Left lobe of liver (tissue), 2 donors: ENCODE results near the gene FOXO3. TPM values are rescaled to one million over a fixed set of nuclear protein-coding genes. Genes with fewer than 3 reads are reported as not detected.

Experiments
- ATAC-seq: fragments of 200-7000 bp; cut with Tn5 transposase; one replicate; pipeline ENCODE4 v1.9.1; 2020; ENCODE audit warnings: mild to moderate bottlenecking, moderate library complexity
- DNase-seq: peaks from one replicate; pipeline ENCODE4 v3.0.0-alpha.2; 2020; ENCODE audit warnings: low spot score
- total RNA-seq: library from RNA; stranded (reverse); gene quantifications from one replicate; pipeline ENCODE4 v1.2.1, GENCODE V29; 2021
- donor health status: DM: no; HTN: no; CAD: no; lungs with moderate emphysema.
- donor health status: DM: no; HTN: yes; CAD: no.

The FOXO3 gene
- total RNA-seq, 1 donor from 2014 or later: 22.6 TPM

DNA sequence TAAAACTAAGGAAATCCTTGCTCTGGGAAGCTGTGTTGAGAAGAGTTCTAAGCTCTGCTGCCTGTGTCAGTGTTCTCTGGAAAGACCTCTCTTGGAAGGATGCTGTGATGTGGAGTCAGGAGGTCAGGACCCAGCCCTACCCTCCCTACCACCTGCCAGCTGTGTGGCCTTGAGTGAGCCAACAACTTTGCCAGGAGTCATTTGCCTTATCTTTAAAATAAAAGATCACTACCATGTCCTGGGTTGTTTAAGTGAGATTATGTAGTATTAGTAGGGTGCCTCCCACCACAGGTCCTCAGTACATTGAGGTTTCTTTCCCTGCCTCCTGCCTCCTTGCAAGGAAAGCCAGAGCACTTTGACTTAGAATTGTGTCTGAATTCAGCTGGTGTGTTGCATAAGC is 64.9 kb downstream of the FOXO3 start:
- ATAC-seq (peak; percentile 41), DNase-seq (no peak)

DNA sequence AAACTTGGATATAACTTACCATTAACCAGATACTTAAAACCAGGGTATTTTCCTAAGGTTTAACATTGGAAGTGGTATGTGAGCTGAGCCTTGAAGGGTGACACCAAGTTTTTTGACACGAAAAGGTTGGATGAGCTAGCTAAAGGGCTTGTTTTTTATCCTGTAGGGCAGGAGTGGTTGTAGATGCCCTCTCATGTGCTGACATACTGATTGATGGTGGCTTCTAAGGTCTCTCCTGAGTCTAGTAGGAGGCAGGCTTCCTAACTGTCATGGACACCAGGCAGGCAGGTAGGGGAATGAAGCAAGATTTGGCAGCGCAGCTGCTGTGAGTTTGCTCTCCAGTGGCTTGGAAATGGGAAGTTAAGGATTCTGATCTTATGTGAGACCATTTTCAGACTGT is 66.1 kb downstream of the FOXO3 start:
- ATAC-seq (no peak), DNase-seq (no peak)

DNA sequence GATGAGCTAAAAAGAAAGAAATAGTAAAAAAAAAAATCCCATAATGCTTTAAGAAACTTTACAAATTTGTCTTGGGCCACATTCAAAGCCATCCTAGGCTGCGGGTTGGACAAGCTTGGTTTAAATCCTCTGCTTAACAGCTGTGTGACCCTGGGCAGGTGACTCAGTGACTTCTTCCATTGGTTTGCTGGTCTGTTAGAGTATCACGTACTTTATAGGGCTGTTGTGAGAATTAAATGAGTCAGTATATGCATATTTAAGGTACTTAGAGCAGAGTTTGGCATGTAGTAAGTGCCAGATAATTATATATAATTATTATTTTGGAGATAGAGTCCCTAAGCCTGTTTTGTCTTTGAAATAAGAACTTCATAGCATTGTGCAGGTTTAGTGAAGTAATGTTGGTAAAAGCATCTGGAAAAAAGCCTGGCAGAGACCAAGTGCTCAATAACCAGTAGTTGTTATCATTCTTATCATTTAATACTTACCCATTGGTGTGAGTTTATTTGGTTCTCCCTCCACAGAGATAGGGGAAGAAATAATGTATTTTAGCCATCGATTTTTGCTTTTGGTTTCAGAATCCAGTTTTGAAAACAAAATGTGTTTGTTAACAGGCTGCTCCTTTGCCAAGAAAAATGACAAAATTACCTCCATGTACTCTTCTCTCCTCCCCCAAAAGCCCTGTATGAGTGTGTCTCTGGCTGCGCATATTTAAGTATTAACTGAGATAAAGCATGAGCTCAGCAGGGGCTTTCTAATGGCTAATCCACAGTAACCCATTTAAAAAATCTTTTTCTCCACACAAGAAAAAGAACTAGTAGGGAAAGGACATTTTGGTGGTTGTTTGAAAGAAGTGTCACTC is 67.2 kb downstream of the FOXO3 start:
- ATAC-seq: no peak
- DNase-seq: no peak

DNA sequence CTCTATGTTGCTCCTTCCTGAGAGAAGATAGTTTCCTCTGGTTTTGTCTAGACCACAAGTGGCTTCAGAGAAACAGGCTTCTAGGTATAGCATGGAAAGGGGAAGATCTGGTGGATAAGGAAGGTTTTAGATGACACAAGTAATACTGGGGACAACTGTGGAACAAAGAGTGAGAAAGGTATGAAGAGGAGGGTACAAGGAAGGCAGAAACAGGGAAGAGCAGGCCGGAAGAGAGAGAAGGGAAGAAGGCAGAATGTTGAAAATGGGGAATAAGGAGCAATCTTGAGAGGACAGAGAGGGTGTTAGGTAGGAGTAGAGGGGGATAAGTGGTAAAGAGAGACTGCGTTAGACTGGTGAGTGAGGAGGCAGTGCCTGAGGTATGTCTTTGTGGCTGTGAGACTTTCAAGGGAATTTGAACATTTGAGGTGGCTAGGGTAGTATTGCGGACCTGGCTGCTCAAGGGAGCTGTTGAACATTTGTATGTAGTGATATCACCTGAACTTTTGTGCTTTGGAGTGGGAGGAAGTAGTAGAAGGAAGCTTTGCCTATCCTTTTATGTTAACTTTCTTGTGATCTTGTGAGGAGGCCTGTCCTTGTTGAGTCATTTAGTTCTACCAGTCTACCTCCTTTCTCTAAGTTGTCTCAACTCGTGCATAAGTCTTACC is 69.5 kb downstream of the FOXO3 start:
- ATAC-seq (no peak), DNase-seq (no peak)

DNA sequence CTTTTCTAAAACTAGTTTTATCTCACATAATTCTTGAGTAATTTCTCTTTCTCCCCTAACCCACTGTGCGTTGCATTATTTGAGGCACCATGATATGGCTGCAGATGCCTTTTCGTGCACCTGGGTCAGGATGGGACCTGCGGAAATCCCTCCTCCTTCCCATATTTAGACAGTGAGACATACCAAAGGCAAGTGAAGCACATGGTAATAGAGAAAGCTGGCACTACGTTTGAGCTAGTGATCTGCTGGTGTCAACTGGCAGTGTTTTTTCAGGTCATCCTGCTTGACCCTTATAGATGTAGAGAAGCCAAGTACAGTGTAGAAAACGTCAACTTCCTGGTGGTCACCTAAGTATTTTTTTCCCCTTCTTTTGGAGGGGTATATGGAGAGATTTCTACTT is 71.7 kb downstream of the FOXO3 start:
- DNase-seq (no peak), ATAC-seq (peak; percentile 73)

DNA sequence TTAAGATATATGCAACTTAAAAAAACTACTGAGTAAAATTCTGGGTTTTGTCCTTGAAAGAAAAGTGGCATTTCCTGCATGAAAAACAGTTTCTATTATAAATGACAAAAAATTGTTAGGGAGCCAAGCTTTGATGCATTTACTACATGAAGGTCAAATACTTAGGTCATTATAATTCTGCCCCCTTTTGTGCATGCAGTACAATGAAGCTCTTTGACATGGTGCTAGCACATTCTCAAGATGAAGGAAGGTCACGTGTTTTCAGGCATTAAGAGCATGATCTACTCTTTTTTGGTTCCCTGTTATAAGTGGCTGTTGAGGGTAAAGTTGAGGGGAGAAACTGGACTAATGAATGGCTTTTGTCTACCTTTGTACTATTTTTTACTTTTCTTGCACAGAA is 72.7 kb downstream of the FOXO3 start:
- ATAC-seq: no peak

DNA sequence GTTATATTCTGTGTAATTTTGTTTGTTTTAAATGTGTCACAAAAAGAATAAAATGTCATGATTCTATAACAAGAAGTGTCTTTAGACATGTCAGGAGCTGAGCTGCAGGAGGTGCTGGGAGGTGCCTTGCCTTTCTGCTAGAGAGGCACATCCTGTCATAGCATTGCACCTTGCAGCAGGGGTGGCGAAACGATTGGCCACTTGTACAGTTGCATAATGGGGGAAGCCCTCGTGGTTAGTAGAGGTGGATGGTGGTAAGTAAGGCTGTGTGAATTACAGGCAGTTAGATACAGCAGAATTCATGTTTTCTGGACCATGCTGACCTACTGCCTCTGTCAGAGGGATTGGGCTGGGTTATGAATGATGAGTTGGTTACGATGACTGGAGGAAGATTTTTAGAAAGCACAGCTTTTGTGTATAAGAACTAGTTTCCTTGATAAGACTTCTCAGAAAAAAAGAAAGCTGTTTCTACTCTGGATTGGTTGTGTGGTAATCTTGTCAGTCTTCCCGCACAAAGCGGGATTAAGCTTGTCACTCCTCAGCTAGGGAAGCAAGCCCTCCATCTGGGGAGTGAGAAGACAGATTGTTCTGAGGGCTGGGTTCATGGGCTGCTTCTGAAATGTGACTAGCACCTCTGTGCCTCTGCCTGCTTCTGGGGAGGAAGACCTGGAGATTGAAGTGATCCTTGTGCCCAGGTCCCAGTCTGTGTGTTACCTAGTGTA is 74.9 kb downstream of the FOXO3 start:
- ATAC-seq: peak; percentile 29
- DNase-seq: no peak

More for the DNA sequence above, 72.7 kb downstream of the FOXO3 start:
- no peak for DNase-seq

DNA sequence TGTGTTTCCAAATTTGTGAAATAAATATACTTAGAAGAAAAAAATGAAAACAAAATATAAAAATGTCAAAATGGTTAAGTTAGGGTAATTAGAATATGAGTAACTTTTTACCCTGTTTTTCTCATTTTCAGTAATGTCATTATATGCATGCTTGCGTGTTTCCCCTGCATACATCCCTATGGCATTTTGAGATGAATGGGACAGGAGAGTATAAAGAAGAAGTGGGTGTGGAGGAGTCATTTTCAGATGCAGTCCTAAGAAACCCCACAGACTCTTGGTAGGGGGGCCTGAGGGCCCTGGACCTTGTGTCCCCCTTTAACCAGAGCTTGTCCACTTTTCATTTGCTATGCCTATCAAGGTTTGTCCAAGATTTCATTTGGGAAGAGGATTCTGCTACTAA is 77.2 kb downstream of the FOXO3 start:
- DNase-seq (no peak), ATAC-seq (no peak)

DNA sequence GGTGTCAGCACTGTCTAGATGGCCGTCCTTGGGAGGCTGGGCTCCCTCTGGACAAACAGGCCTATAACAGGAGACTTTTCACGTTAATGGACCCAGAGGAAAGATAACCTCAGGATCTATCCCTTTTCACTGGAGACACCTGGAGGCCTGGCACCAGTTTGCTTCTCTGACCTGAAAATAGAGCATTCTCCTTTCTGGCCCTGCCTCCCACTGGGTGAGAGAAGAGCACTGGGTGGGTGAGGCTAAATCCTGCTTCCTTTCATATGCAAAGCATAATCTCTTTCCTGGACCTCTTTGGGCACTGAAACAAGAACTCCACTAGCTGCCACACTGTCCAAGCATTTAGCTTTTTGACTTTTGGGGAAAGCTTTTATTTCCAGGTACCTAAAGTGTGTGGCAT is 78.3 kb downstream of the FOXO3 start:
- ATAC-seq (peak; percentile 44), DNase-seq (no peak)

DNA sequence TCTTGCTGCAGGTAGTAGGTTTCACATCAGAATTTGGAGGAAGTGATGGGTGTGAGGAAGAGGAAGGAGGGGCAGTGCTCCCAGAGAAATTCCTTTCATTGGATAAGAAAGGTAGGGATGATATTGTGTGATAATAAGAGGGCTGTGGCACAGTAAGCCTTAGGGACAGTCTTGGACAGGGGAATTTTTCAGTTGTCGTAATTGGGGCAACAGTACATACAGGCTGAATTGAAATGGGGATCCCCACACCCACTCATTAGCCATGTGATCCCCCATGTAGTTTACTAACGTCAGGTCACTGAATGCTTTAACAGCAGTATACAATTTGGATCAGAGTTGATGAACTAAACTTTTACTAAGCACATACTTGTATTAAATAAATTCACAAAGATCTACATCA is 79.4 kb downstream of the FOXO3 start:
- no peak for DNase-seq
- no peak for ATAC-seq

DNA sequence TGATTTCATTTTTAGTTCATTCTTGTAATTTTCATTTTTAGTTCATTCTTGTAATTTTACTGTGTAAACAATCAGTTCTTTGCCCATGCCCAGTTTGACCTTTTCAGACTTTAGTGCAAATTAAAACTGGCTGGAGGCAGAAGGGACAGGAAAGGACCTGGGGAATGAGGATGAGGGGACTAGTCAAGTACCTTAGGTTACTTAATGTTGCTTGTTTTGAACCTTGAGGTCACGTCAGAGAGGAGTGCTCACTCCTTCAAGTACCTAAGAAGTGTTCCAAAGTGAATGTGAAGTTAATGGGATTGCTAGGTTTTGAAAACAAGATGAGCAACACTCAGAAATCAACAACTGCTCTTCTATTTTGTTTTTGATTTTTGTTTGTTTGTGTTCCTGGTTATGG is 82.5 kb downstream of the FOXO3 start:
- ATAC-seq (peak; percentile 11), DNase-seq (no peak)

DNA sequence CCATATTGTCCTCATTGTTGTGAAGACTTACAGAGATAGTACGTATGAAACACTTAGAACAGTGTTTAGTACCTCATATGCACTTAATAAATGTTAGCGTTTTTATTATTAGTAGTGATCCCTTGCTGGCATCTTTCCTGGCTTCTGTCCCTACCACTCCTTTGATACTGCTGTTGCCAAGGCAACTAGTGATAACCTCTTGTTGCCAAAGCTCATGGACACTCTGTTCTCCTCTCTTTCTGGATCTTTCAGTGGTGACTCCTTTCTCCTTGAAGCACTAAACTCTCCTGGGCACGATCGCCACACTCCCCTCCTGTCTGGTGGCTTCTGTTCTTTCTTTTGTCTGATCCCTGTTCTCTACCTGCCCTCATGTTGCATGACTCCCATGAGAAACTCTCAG is 83.5 kb downstream of the FOXO3 start:
- peak; percentile 39 for ATAC-seq
- DNase-seq: no peak

DNA sequence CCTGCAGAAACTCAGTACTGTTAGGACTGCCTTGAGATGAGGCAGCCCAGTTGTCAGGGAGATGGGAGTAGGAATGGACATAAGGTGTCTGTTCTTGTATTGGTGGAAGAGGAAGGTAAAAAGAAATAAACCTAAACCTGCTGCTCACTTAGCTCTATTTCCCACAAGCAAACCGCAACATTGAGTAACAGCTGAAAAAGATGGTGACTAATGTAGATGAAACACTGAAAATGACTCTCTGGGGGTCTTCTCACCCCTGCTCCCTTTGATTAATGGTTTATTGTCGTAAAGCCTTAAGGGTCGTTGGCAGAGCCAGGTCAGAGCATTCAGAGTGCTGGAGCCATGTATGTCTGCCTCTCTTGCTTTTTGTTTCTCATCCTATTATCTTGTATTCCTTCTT is 87.5 kb downstream of the FOXO3 start:
- DNase-seq (no peak), ATAC-seq (no peak)

DNA sequence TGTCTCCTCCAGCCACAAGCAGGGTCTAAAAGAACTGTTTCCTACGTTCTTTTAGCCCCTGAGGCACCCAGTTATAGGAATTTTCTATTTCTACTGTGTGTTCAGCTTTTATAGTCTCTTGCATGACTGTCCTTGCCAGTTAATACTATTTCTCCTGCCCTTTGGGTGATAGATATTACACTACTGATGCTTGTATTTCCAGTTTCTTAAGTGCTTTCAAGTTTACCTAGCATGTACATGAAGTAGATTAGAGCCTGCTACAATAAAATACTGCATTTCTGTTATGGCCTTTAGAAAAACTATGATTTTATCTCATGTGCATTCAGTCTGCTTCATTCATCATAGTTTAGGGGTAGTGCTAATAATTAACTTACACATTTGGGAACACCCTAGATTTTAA is 89.6 kb downstream of the FOXO3 start:
- ATAC-seq: no peak

DNA sequence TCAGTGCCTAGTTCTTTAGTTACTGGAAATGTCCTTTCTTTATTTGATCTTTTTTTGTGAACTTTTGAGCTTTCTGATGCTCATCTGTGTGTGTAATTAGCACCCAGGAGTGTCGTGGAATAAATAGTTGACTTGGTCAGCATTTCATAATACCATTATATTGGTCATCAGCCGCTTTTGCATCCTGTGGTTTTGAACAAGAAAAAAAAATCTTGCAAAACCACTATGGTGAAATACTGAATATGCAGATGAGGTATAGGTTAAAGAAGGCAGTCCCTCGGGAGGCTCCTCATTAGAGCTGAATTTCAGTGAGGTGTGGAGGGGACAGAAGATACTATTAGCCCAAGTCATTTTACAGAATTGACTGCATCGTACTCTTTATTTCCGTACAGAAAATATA is 90.1 kb downstream of the FOXO3 start:
- DNase-seq (no peak), ATAC-seq (no peak)

More for the DNA sequence above, 89.6 kb downstream of the FOXO3 start:
- no peak for DNase-seq

DNA sequence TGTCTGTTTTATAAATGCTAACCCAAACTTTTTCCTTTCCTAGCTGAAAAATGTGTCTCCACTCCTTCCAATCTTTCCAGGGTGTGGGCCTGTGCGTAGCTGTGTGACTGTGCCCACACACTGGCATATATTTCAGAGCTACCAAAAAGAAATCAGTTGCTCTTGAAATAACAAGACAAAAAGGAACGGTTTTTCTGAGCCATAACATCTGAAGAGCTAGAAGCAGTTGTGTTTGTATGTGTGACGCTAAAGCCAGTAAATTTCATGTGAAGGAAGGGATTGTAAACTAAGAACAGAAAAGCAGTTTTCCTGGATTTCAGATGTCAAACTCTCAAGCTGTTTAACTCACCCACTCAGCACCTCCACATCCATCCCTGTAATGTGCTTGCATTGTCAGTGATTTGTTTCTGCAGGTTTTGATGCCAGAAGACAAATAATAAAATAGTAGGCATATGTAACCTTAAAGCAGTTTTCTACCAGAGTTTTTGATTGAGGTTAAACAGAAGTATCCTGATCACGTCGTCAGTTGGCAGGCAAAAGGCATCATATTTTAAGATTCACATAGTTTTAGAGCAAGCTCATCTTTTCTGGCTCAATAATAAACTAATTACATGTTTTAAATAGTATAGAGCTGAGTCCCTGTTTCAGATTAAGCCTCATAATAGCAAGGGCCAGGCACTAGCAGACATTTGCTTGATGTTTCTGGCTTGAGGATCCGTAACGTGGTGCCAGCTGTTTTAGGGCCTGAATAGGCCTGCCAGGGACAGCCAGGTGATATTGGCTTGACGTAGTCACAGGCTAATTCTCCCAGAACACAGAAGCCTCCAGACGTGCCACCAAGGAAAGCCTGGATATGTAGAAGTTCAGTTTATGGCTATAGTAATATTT is 90.9 kb downstream of the FOXO3 start:
- peak; percentile 24 for ATAC-seq
- no peak for DNase-seq

DNA sequence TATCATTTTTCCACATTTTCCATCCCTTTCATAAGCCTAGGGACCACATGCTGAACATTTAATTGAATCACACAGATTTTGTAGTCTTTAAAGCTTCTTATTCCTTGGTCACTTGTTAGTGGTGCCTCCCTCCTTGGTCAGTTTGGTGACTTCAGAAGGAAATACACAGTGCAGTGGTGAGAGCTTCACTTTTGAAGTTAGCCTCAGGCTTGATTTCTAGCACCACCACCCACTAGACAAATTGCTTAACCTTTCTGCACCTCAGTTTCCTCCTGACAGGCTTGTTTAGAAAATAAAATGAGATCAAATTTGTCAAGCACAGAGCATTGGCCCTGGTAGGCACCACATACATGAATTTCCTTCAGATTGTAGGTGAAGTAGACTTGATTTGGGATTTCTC is 91.7 kb downstream of the FOXO3 start:
- DNase-seq (no peak), ATAC-seq (no peak)

DNA sequence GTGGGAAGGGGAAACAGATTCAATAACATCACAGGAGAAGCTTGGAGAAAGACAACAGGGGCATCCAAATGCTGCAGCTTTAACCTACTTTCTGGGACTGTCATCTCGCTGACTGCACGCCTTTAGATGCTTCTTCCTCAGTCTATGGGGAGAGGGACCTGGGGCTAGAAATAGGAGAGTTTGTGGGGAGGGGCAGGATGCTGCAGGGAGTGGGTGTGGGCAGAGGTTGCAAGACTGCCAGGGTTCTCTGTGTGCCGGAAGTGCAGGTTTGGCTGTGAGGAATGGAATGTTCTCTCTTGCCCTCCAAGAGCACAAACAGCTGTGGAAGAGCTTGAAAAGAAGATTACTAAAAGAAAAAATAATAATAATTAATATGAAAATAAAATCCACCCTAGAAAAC is 93.2 kb downstream of the FOXO3 start:
- ATAC-seq: peak; percentile 58
- peak; percentile 60 for DNase-seq

DNA sequence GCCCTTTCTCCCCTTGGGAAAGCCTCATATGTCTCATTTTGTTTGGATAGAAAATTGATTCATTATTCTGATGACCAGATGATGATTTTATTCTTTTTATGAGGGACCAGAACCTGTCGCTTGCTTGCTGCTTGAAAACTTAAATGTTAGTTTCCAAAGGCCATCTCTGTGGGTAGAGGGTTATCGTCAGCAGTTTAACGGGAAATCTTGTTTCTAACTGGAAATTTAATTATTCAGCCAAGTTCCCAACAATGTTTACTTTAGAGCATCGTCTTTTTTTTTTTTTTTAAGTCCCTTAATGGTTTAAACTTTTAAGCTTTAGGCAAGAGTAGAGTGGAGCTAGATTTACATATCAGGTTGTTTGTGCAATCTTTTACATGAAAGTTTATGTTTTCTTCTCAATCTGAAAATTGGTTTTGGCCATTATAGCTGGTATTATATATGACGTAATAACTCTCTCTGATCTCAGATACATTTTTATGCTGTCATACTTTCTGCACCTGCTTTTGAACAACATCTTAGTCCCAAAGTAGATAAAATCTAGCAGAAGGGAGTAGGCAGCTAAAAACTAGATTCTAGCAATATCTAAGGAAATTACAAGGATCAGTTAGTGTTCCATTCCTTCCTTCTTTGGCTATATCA is 93.9 kb downstream of the FOXO3 start:
- ATAC-seq: no peak
- no peak for DNase-seq
